Stimulated activated CD8-positive, alpha-beta memory T cell treated with anti-CD3 and anti-CD28 coated beads, Interleukin-4, amount 100 ng/mL, for 48 hours (primary cell): ENCODE data around the gene MAN2B1.
A peak's percentile ranks its signal among the peaks of the same experiment; 100 is the strongest.
"Not testable (repeated sequence)": the region's sequence is repeated elsewhere in the genome, so short reads cannot be mapped to it uniquely, and the experiment has no call there.

ENCODE experiments used
- DNase-seq: peaks from one replicate; pipeline ENCODE4 v3.0.0-alpha.2; 2020

MAN2B1 gene

GRCh38 chr19:12666265-12667048 is at the start of gene MAN2B1, which contains the start of gene WDR83:
MAN2B1 (minus strand) TSS chr19:12666742; CDS start chr19:12666701, 41 bp downstream.
WDR83 (plus strand) TSS chr19:12666807; CDS start chr19:12669791, 2,984 bp downstream.
- DNase-seq: peak; percentile 88

GRCh38 chr19:12715929-12716328 is 49.4 kb upstream of the MAN2B1 start:
- DNase-seq: no peak

- no peak for DNase-seq
Measured at GRCh38 chr19:12715102-12715501, 48.6 kb upstream of the MAN2B1 start.

DNA sequence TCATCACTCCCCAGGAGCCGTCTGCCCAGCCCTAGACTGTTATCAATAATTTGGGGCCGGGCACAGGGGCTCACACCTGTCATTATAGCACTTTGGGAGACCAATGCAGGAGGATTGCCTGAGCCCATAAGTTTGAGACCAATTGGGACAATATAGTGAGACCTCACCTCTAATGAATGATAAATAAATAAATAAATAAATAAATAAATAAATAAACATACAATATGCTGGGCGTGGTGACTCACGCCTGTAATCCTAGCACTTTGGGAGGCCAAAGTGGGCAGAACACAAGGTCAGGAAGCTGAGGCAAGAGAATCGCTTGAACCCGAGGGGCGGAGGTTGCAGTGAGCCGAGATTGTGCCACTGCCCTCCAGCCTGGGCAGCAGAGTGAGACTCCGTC is 46.8 kb upstream of the MAN2B1 start:
- not testable (repeated sequence) for DNase-seq

DNA sequence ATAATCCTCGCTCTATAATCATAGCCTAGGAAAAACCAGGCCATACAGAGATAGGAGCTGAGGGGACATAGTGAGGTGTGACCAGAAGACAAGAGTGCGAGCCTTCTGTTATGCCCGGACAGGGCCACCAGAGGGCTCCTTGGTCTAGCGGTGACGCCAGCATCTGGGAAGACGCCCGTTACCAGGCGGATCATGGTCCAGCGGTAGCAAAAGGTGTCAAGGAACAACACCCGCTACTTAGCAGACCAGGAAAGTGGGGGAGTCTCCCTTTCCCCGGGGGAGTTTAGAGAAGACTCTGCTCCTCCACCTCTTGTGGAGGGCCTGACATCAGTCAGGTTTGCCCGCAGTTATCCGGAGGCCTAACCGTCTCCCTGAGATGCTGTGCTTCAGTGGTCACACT is 45.5 kb upstream of the MAN2B1 start:
- DNase-seq: peak; percentile 50

GRCh38 chr19:12711187-12711586 is 44.6 kb upstream of the MAN2B1 start:
- no peak for DNase-seq

- DNase-seq: no peak
Measured at GRCh38 chr19:12708641-12709040, 42.1 kb upstream of the MAN2B1 start.

DNA sequence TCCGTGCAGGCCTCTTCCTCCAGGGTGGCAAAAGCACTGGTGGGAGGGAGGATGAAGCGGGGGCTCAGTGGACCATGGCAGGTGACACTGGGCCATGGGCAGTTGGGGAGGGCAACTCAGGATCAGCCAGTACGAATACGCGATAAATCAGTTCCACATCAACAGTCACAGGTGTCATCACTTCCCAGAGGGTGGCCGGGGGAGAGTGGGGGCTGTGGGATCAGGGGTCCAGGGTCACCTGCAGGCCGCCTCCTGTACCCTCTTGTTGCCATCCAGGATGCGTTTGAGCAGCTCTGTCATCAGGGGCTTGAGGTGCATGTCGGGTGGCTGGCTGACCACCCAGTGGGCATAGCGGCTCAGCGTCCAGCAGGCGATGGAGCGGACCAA is 39.8 kb upstream of the MAN2B1 start:
- DNase-seq: no peak

DNA sequence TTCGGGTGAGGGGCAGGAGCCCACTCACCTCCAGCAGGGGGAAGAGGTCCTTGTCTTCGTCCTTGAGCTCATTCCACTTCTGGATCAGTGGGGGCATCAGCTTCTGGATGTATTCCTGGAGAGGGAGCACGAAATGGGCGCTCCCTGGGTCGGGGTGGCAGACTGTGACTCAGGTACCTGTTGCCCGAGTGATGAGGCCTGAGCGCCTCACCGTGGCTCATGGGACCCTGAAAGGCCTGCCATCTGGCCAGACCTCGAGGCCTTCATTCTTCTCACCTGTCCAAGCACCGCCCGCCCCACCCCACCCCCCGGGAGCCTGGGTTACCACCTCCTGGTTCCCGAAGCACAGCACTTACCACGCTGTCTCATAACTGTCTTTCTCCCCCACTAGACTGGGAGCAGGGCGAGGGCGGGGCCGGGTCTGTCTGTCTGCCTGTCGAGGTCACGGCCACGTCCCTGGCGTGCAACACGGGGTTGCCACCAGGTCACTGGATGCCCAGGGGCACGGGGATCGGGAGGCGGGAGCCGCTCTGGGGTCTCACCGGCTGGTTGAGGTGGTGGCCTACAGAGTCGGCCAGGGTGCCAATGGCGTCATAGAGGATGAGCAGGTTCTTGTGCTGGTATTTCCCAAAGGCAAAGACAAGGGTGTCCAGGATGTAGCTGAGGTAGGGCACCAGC is 39.3 kb upstream of the MAN2B1 start:
- no peak for DNase-seq

DNA sequence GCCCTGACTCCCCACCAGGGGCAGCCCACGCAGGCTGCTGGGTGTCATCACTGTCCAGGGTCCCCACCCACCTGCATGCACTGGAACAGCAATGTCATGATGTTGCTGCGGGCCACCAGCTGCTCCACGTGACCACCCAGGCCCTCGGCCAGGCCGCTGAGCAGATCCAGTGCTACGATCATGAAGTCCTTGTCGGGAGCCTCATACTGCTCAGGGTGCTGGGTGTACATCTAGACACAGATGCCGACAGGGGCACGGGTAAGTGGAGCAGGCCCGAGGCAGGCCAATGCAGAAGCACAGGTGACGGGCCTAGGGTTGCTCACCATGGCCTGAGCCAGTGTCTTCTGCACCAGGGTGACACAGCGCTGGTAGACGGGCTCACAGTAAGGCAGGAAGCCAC is 38.6 kb upstream of the MAN2B1 start:
- no peak for DNase-seq

DNA sequence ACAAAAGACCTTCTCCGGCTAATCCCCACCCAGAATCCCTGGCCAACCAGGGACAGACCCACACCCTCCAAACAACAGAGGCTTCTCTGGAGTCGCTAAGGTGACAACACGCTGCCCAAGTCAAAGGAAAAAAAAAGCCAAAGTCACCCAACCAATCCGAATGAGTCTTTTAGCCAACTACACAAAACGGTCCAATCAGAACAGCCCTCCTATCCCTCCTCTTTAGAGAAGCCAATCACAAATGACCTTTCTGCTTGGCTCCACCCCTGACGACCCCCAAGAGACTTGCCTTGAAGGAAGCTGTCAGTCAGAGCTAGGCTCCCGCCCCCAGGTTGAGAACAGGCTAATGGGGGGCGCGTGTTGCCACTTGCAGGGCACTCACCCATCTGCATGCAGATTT is 36.5 kb upstream of the MAN2B1 start:
- peak; percentile 67 for DNase-seq

DNA sequence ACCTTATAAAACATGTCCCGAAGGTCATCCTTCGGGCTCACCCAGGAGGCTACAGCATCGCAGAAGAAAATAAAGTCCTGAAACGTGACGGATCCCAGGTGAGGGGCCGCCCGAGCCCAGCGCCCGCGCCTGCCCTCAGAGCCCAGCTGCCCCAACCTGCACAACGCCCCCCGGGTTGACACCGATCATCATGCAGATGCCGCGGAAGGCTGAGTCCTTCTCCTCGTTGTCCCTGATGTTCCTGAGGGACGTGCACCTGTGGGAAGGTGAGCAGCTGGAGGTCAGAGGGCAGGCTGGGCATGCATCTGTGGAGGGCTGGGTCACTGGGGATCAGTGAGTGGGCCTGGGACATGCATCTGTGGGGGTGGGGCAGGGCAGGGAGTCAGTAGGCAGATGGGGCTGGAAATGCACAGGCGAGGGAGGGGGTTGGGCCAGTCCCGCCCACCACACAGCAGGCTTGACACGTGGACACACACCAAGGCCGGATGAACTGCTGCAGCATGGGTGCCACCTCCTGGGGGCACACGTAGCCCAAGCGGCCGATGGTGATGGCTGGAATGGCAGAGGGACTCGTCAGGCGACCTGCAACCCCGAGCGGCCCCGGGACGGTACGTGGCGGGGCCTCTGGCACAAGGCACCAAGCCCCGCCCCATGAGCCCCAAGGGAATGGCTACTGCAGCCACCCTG is 35.2 kb upstream of the MAN2B1 start:
- no peak for DNase-seq

DNA sequence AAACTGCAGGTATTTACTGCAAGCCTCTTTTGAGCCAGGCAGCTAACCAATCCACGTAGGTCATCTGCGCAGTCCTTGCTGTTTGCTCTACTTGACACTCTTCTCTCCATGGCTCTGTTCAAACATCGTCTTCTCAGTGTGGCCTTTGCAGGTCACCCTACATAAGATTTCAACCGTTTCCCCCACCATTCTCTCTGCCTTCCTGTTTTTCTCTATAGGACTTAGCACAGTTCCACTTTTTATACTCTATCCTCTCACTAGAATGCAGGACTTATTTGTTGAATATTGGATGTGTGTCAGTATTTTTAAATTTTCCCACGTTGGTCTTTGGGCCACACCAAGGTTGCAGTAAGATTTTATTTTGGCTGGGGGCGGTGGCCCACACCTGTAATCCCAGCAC is 31.6 kb upstream of the MAN2B1 start:
- DNase-seq: no peak

- not testable (repeated sequence) for DNase-seq
Measured at GRCh38 chr19:12697425-12697824, 30.9 kb upstream of the MAN2B1 start.

- peak; percentile 100 for DNase-seq
Measured at GRCh38 chr19:12696366-12697335, 30.1 kb upstream of the MAN2B1 start, which contains the start of gene FBXW9. FBXW9 (minus strand) TSS chr19:12696631; CDS start chr19:12696581, 50 bp downstream.

DNA sequence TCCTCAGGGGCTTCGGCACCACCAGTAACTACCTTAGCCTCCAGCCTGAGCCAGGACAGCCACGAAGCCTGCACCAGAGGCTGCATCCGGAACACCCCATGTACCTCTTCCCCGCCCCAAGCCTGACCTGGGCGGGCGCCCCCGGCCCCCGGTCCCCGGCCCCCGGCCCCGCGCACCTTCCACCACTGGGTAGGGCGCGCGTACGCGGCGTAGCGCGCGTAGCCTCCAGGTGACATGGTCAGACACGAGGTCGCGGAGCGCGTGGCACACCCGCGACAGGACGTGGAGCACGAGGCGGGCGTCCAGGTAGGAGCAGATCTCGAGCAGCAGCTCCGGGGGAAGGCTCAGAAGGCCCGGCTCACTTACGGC is 29.4 kb upstream of the MAN2B1 start:
- DNase-seq: no peak

DNA sequence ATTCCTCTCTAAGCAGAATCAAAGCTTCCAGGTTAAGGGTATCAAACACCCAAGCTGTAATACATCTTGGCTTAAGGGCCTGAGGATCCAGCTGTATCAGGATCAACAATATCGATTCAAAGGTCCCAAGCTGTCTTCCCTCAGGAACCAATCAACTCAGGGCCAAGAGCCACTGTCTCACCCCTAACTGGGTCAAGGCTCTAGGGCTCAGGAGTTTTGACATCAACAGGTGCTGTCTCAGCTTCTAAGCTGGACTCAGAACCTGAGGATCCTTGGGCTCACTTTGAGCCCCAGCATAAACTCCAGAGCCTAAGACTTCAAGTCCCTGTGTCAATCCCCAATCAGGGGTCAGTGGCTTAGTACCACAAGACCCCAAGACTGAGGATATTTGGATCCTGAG is 29.0 kb upstream of the MAN2B1 start:
- no peak for DNase-seq

- DNase-seq: no peak
Measured at GRCh38 chr19:12695096-12695495, 28.6 kb upstream of the MAN2B1 start.

DNA sequence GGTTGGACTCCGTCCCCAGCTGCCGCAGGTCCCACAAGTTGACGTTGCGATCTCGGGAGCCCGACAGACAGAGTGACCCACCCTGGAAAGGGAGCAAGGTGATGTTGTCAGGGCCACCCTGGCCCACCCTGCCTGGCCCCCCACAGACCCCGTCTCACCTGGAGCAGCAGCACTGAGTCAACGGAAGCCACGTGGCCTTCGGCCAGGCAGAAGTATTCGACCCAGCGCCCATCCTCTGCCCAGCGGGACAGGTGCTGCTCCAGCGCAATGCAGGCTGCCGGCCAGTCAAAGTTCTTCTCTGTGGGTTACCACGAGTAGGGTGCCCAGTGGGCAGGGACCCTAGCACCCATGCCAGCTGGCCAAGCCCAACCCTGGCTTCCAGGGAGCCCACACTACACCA is 28.1 kb upstream of the MAN2B1 start:
- no peak for DNase-seq

DNA sequence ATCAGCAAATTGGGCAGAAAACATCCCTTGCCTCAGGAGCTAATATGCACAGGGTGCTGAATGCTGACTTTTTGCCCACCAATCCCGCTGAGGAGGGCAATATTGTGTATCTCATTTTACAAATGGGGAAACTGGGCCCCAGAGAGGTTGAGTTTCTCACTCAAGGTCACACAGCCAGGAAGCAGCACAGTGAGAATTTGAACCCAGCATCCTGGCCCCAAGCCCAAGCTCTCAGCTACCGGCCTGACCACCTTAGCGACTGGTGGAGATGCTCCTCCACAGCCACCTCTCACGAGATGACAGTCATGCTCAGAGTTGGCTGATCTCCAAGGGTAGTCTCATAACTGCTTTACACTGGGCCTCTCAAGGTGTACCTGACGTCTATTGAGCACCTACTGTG is 26.4 kb upstream of the MAN2B1 start:
- no peak for DNase-seq

GRCh38 chr19:12689581-12690216 is 23.2 kb upstream of the MAN2B1 start:
- DNase-seq: no peak

DNA sequence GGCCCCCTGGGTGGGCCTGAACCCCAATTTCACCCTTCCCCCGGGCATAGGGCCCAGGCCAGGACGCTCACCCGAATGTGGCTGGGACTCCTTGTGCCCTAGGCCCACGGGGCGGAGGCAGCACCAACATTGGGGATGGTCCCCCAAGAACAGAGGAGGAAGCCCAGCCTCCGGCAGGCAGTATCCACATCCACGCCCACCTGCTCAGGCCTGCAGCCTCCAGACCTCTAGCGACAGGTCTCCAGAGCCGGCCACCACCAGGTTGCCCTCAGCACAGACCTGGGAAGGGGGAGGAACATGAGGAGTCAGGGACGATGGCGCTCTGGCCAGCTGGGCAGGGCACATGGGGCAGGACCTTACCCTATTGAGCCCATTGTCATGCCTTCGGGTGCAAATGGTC is 22.5 kb upstream of the MAN2B1 start:
- no peak for DNase-seq
